ENCODE measurements around the gene VTI1A. TPM values are rescaled to one million over a fixed set of nuclear protein-coding genes. Genes with fewer than 3 reads are reported as not detected.

The VTI1A gene
- total RNA-seq, 2 donors from 2014 or later, result 21.0 to 29.6 TPM

- Histone ChIP-seq H3K4me1 (no peaks in the 10 kb centered on the region), H3K9me3 (no peaks in the 10 kb centered on the region), H3K27me3 (no peaks in the 10 kb centered on the region), H3K4me3 (no peak overlapping the region), H3K36me3 (no peaks in the 10 kb centered on the region), H3K27ac (no peak overlapping the region)
- no peak for TF ChIP-seq CTCF (IDR thresholded peaks at IDR 0.05)
- no peak for DNase-seq (ENCODE audit: low spot score)
Measured at GRCh38 chr10:112579578-112579977, 132.6 kb downstream of the VTI1A start.

- Histone ChIP-seq H3K4me3 (no peak overlapping the region), H3K27ac (no peak overlapping the region), H3K4me1 (no peaks in the 10 kb centered on the region), H3K9me3 (no peaks in the 10 kb centered on the region), H3K36me3 (no peaks in the 10 kb centered on the region), H3K27me3 (no peaks in the 10 kb centered on the region)
- no peak for DNase-seq (ENCODE audit: low spot score)
- no peak for TF ChIP-seq CTCF (IDR thresholded peaks at IDR 0.05)
Measured at GRCh38 chr10:112580267-112580666, 133.3 kb downstream of the VTI1A start.

GRCh38 chr10:112581921-112582320 lies 134.9 kb downstream of the VTI1A start:
- H3K4me1 ChIP-seq, result peaks cover 0 to 4% of the 10 kb centered on the region in 2 donors
- no peak for DNase-seq (ENCODE audit: low spot score)
- H3K4me3 ChIP-seq, result no peak overlapping the region
- no peak overlapping the region for H3K27ac ChIP-seq
- no peaks in the 10 kb centered on the region for H3K27me3 ChIP-seq
- no peaks in the 10 kb centered on the region for H3K9me3 ChIP-seq
- no peaks in the 10 kb centered on the region for H3K36me3 ChIP-seq
- TF ChIP-seq CTCF (IDR thresholded peaks at IDR 0.05), result no peak

- H3K9me3 ChIP-seq, result no peaks in the 10 kb centered on the region
- no peak for DNase-seq (ENCODE audit: low spot score)
- H3K27ac ChIP-seq, result no peak overlapping the region
- no peaks in the 10 kb centered on the region for H3K27me3 ChIP-seq
- H3K4me3 ChIP-seq, result no peak overlapping the region
- peaks cover 0 to 4% of the 10 kb centered on the region in 2 donors for H3K4me1 ChIP-seq
- no peak for TF ChIP-seq CTCF (IDR thresholded peaks at IDR 0.05)
- no peaks in the 10 kb centered on the region for H3K36me3 ChIP-seq
Measured at GRCh38 chr10:112583236-112583939, 136.4 kb downstream of the VTI1A start.

GRCh38 chr10:112584276-112584675 lies 137.3 kb downstream of the VTI1A start:
- peaks cover 0 to 4% of the 10 kb centered on the region in 2 donors for H3K4me1 ChIP-seq
- no peaks in the 10 kb centered on the region for H3K36me3 ChIP-seq
- no peaks in the 10 kb centered on the region for H3K27me3 ChIP-seq
- no peak for TF ChIP-seq CTCF (IDR thresholded peaks at IDR 0.05)
- no peak overlapping the region for H3K27ac ChIP-seq
- H3K4me3 ChIP-seq, result no peak overlapping the region
- H3K9me3 ChIP-seq, result no peaks in the 10 kb centered on the region
- DNase-seq (ENCODE audit: low spot score), result no peak

- peaks cover 0 to 4% of the 10 kb centered on the region in 2 donors for H3K4me1 ChIP-seq
- TF ChIP-seq CTCF (IDR thresholded peaks at IDR 0.05), result no peak
- no peak overlapping the region for H3K4me3 ChIP-seq
- H3K27me3 ChIP-seq, result no peaks in the 10 kb centered on the region
- H3K27ac ChIP-seq, result no peak overlapping the region
- H3K36me3 ChIP-seq, result no peaks in the 10 kb centered on the region
- no peaks in the 10 kb centered on the region for H3K9me3 ChIP-seq
- DNase-seq (ENCODE audit: low spot score), result no peak
Measured at GRCh38 chr10:112585126-112585525, 138.1 kb downstream of the VTI1A start.

Data from right atrium auricular region (tissue), 2 donors.